Measurements from ENCODE around the gene ACER1. TPM values are rescaled to one million over a fixed set of nuclear protein-coding genes. Genes with fewer than 3 reads are reported as not detected.

ACER1 gene
- total RNA-seq, 1 donor from 2014 or later: not detected

DNA sequence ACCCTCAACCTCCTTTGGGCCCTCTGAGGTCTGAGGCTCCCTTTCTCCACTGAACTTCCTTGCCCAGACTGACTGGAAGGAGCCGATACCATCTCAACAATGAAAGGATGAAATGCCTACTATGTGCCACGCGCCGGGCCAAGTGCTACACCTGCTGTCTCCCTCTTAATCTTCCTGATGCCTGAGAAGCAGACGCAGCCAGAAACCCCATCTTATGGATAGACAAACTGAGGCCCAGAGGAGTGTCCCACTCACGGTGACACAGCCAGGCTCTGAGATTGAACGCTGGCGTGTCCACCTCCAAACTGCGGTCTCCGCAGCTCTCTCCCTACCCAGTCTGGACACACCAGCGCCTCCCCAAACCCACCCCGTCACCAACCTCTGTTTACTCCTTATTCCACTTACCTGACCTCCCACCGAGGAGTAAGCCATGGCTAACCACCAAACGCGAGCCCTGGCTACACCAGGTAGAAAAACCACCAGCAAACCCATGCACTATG lies 74.5 kb downstream of the ACER1 start:
- intact Hi-C loops (cut with DNase I): no loop called here
- ATAC-seq (ENCODE audit: poor library complexity): no peak
- DNase-seq: no peak

Other genes with a start within 250 kb of the ACER1 start
- gene RFX2, start 223.1 kb downstream of the ACER1 start, total RNA-seq: 8.3 TPM
- gene ACSBG2, start 197.9 kb downstream of the ACER1 start, total RNA-seq: not detected
- gene MLLT1, start 53.6 kb downstream of the ACER1 start, total RNA-seq: 37.2 TPM
- gene CLPP, start 27.9 kb upstream of the ACER1 start, total RNA-seq: 79.7 TPM
- gene ALKBH7, start 39.2 kb upstream of the ACER1 start, total RNA-seq: 134 TPM
- gene PSPN, start 42.3 kb upstream of the ACER1 start, total RNA-seq: 0.75 TPM
- gene GTF2F1, start 59.6 kb upstream of the ACER1 start, total RNA-seq: 30.5 TPM
- 80.8 TPM for gene KHSRP, start 91.2 kb upstream of the ACER1 start, total RNA-seq
- gene SLC25A41, start 100.2 kb upstream of the ACER1 start, total RNA-seq: not detected
- 87.0 TPM for gene SLC25A23, start 126.2 kb upstream of the ACER1 start, total RNA-seq
- not detected for gene CRB3, start 130.7 kb upstream of the ACER1 start, total RNA-seq
- gene DENND1C, start 148.2 kb upstream of the ACER1 start, total RNA-seq: 0.35 TPM
- gene TUBB4A, start 168.7 kb upstream of the ACER1 start, total RNA-seq: 10.8 TPM
- 0.51 TPM for gene TNFSF9, start 197.4 kb upstream of the ACER1 start, total RNA-seq